Kidney epithelial cell (primary cell): ENCODE data around the gene STRIT1. TPM values are rescaled to one million over a fixed set of nuclear protein-coding genes. Genes with fewer than 3 reads are reported as not detected.

Source experiments
- DNase-seq: peaks from one replicate; pipeline ENCODE4 v3.0.0-alpha.2; 2010; ENCODE audit warnings: low read depth
- H3K27me3 ChIP-seq: 2 replicates; pipeline ENCODE4 v1.6.0; 2011; ENCODE audit warnings: low read length; ENCODE audit not compliant: control insufficient read depth, insufficient read depth
- H3K36me3 ChIP-seq: 2 replicates; pipeline ENCODE4 v1.5.1; 2011; ENCODE audit warnings: low read length; ENCODE audit not compliant: control insufficient read depth, insufficient read depth
- H3K4me3 ChIP-seq: 2 replicates; pipeline ENCODE4 v1.5.1; 2011; ENCODE audit warnings: low read depth, mild to moderate bottlenecking, control low read depth, low read length
- CTCF ChIP-seq: IDR thresholded peaks from 2 replicates; pipeline ENCODE4 v1.5.1; 2011; ENCODE audit warnings: mild to moderate bottlenecking, moderate library complexity, low read length, control low read depth, inconsistent platforms; ENCODE audit not compliant: insufficient read depth, poor library complexity, severe bottlenecking
- total RNA-seq: library from RNA; depleted of rRNA; stranded (reverse); fragments of >200 nt; gene quantifications from 2 replicates; pipeline ENCODE4 v1.2.3, GENCODE V29; 2015

STRIT1 gene
- total RNA-seq, 1 donor from 2014 or later: not detected

- Histone ChIP-seq H3K27me3 (no peaks in the 10 kb centered on the region), H3K4me3 (no peak overlapping the region), H3K36me3 (no peaks in the 10 kb centered on the region)
- no peak for TF ChIP-seq CTCF
- DNase-seq: no peak
Measured at GRCh38 chr3:155242342-155242741, 51.1 kb downstream of the STRIT1 start.

- Histone ChIP-seq H3K36me3 (no peaks in the 10 kb centered on the region), H3K27me3 (no peaks in the 10 kb centered on the region), H3K4me3 (no peak overlapping the region)
- TF ChIP-seq CTCF: no peak
- DNase-seq: no peak
Measured at GRCh38 chr3:155241579-155241978, 51.9 kb downstream of the STRIT1 start.

Other genes starting within 250 kb of the STRIT1 start
- 83.5 and 117 TPM in 2 replicates for gene MME, start 213.4 kb downstream of the STRIT1 start, total RNA-seq